HEK293 (cell line): ENCODE measurements around the gene ALOX12.
A peak's percentile ranks its signal among the peaks of the same experiment; 100 is the strongest.

Experiments
- CTCF ChIA-PET: fragments of 350-600 bp; formaldehyde crosslinking; extraction: SDS; loops from one replicate; lab custom pipeline; 2021; ENCODE audit warnings: antibody characterized with exemption; lab: Yijun Ruan, JAX
- POLR2A ChIA-PET: fragments of 300-600 bp; formaldehyde crosslinking; extraction: SDS; loops from one replicate; lab custom pipeline; 2020; ENCODE audit warnings: antibody characterized with exemption, inconsistent platforms; lab: Yijun Ruan, JAX
- H3K27ac ChIP-seq: fragments of 200-500 bp; sonication (Bioruptor generic); 2 replicates; pipeline ENCODE4 v1.5.1; 2014; ENCODE audit warnings: low read depth, low read length, control low read depth, inconsistent platforms; ENCODE audit errors: extremely low read depth
- H3K36me3 ChIP-seq, 2 experiments: fragments of 200-500 bp in 1 of 2; sonication (Bioruptor generic) in 1 of 2; 1 replicate in 1 of 2; 2 replicates in 1 of 2; pipeline ENCODE4 v1.5.1; 2014 to 2017; ENCODE audit warnings: inconsistent platforms in 2 of 2, low read length in 2 of 2; ENCODE audit not compliant: control insufficient read depth in 2 of 2, insufficient read depth in 1 of 2
- H3K4me1 ChIP-seq: fragments of 200-500 bp; sonication (Bioruptor generic); 2 replicates; pipeline ENCODE4 v1.5.1; 2014; ENCODE audit warnings: mild to moderate bottlenecking, low read length, inconsistent platforms; ENCODE audit not compliant: control insufficient read depth, insufficient read depth
- H3K4me3 ChIP-seq: 2 replicates; pipeline ENCODE4 v1.5.1; 2011; ENCODE audit warnings: low read depth, mild to moderate bottlenecking, control low read depth, low read length, moderate library complexity
- H3K9me3 ChIP-seq: fragments of 200-500 bp; sonication (Bioruptor generic); 2 replicates; pipeline ENCODE4 v1.5.1; 2014; ENCODE audit warnings: low read depth, low read length, inconsistent platforms; ENCODE audit not compliant: control insufficient read depth, insufficient read depth
- BCL11A ChIP-seq: fragments of 450-650 bp; formaldehyde crosslinking; IDR thresholded peaks from 2 replicates; pipeline ENCODE4 v1.5.1; 2016; ENCODE audit warnings: low read depth, missing biosample characterization, missing genetic modification characterization
- GLI2 ChIP-seq: fragments of 450-650 bp; formaldehyde crosslinking; IDR thresholded peaks from 2 replicates; pipeline ENCODE4; 2017; ENCODE audit warnings: missing biosample characterization, missing genetic modification characterization, low read depth, borderline replicate concordance
- GLIS1 ChIP-seq: fragments of 450-650 bp; formaldehyde crosslinking; IDR thresholded peaks from 2 replicates; pipeline ENCODE4 v1.5.1; 2016; ENCODE audit warnings: missing biosample characterization, missing genetic modification characterization
- KLF7 ChIP-seq: fragments of 450-650 bp; formaldehyde crosslinking; IDR thresholded peaks from 2 replicates; pipeline ENCODE4 v1.5.1; 2016; ENCODE audit warnings: missing biosample characterization, missing genetic modification characterization, borderline replicate concordance
- KLF8 ChIP-seq: fragments of 450-650 bp; formaldehyde crosslinking; IDR thresholded peaks from 2 replicates; pipeline ENCODE4 v1.5.1; 2016; ENCODE audit warnings: missing biosample characterization, missing genetic modification characterization
- KLF9 ChIP-seq: fragments of 450-650 bp; formaldehyde crosslinking; IDR thresholded peaks from 2 replicates; pipeline ENCODE4 v1.5.1; 2016; ENCODE audit warnings: missing biosample characterization, missing genetic modification characterization, low read depth
- MYNN ChIP-seq: fragments of 450-650 bp; formaldehyde crosslinking; IDR thresholded peaks from 2 replicates; pipeline ENCODE4 v1.5.1; 2016; ENCODE audit warnings: missing biosample characterization, missing genetic modification characterization, borderline replicate concordance
- ZBTB7A ChIP-seq: fragments of 450-650 bp; formaldehyde crosslinking; IDR thresholded peaks from 2 replicates; pipeline ENCODE4 v1.5.1; 2016; ENCODE audit warnings: low read depth, missing biosample characterization, missing genetic modification characterization
- ZNF148 ChIP-seq: fragments of 450-650 bp; formaldehyde crosslinking; IDR thresholded peaks from 2 replicates; pipeline ENCODE4 v1.5.0; 2017; ENCODE audit warnings: missing biosample characterization, missing genetic modification characterization, borderline replicate concordance
- ZNF26 ChIP-seq: fragments of 450-650 bp; formaldehyde crosslinking; IDR thresholded peaks from 2 replicates; pipeline ENCODE4 v1.5.1; 2016; ENCODE audit warnings: missing biosample characterization, missing genetic modification characterization
- ZNF335 ChIP-seq: fragments of 450-650 bp; formaldehyde crosslinking; conservative IDR thresholded peaks from 2 replicates; pipeline ENCODE4 v1.5.1; 2016; ENCODE audit warnings: missing biosample characterization, missing genetic modification characterization
- ZNF571 ChIP-seq: fragments of 450-650 bp; formaldehyde crosslinking; IDR thresholded peaks from 2 replicates; pipeline ENCODE4 v1.5.0; 2017; ENCODE audit warnings: missing biosample characterization, missing genetic modification characterization
- ZNF610 ChIP-seq: fragments of 450-650 bp; formaldehyde crosslinking; IDR thresholded peaks from 2 replicates; pipeline ENCODE4 v1.5.1; 2016; ENCODE audit warnings: missing biosample characterization, missing genetic modification characterization, borderline replicate concordance
- ZNF623 ChIP-seq: fragments of 450-650 bp; formaldehyde crosslinking; IDR thresholded peaks from 2 replicates; pipeline ENCODE4 v1.5.1; 2016; ENCODE audit warnings: missing biosample characterization, missing genetic modification characterization
- ZNF626 ChIP-seq: fragments of 450-650 bp; sonication (Bioruptor Pico); formaldehyde crosslinking; IDR thresholded peaks from 2 replicates; pipeline ENCODE4 v1.5.1; 2018; ENCODE audit warnings: missing biosample characterization, missing genetic modification characterization, inconsistent platforms
- ZNF654 ChIP-seq: fragments of 450-650 bp; formaldehyde crosslinking; IDR thresholded peaks from 2 replicates; pipeline ENCODE4 v1.5.1; 2016; ENCODE audit warnings: low read depth, missing biosample characterization, missing genetic modification characterization
- ZSCAN5A ChIP-seq: fragments of 450-650 bp; formaldehyde crosslinking; IDR thresholded peaks from 2 replicates; pipeline ENCODE4 v1.5.1; 2016; ENCODE audit warnings: missing biosample characterization, missing genetic modification characterization
- TF ChIP-seq, protein P1 (sequence below): fragments of 450-650 bp; formaldehyde crosslinking; IDR thresholded peaks from 2 replicates; pipeline ENCODE4 v1.5.1; 2017; ENCODE audit warnings: missing biosample characterization, missing genetic modification characterization
- TF ChIP-seq, protein P2 (sequence below): fragments of 450-650 bp; formaldehyde crosslinking; IDR thresholded peaks from 2 replicates; pipeline ENCODE4 v1.5.1; 2016; ENCODE audit warnings: missing biosample characterization, missing genetic modification characterization, low read depth
- TF ChIP-seq, protein P3 (sequence below): fragments of 450-650 bp; formaldehyde crosslinking; IDR thresholded peaks from 2 replicates; pipeline ENCODE4 v1.5.1; 2016; ENCODE audit warnings: missing biosample characterization, missing genetic modification characterization

Gene ALOX12

GRCh38 chr17:7003745-7004144 is 7.9 kb downstream of the ALOX12 start:
- ChIA-PET CTCF (interaction anchor here (0.7 to 8.7 kb wide), 57 partner anchors 9 to 1296 kb away, joined by 3 to 169 read pairs (median 5); partner anchors contain the start of genes ALOX12 and RNASEK), POLR2A (interaction anchor here (0.9 to 1.3 kb wide), 4 partner anchors 8 to 90 kb away, joined by 3 to 5 read pairs (median 4); partner anchors contain the start of gene RNASEK)
- Histone ChIP-seq H3K4me1 (no peaks in the 10 kb centered on the region), H3K4me3 (no peak overlapping the region), H3K27ac (no peak overlapping the region), H3K9me3 (no peaks in the 10 kb centered on the region), H3K36me3 (peaks cover 7 to 53% of the 10 kb centered on the region in 2 experiments)
- TF ChIP-seq ZNF626 (tag by site-specific recombination) (no peak), ZNF610 (no peak), ZNF571 (no peak), ZBTB7A (no peak), GLIS1 (tag by site-specific recombination) (no peak), ZSCAN5A (tag by site-specific recombination) (no peak), GLI2 (tag by site-specific recombination) (no peak), BCL11A (tag by site-specific recombination) (no peak), ZNF148 (no peak), KLF8 (tag by site-specific recombination) (no peak), KLF9 (tag by site-specific recombination) (no peak)

DNA sequence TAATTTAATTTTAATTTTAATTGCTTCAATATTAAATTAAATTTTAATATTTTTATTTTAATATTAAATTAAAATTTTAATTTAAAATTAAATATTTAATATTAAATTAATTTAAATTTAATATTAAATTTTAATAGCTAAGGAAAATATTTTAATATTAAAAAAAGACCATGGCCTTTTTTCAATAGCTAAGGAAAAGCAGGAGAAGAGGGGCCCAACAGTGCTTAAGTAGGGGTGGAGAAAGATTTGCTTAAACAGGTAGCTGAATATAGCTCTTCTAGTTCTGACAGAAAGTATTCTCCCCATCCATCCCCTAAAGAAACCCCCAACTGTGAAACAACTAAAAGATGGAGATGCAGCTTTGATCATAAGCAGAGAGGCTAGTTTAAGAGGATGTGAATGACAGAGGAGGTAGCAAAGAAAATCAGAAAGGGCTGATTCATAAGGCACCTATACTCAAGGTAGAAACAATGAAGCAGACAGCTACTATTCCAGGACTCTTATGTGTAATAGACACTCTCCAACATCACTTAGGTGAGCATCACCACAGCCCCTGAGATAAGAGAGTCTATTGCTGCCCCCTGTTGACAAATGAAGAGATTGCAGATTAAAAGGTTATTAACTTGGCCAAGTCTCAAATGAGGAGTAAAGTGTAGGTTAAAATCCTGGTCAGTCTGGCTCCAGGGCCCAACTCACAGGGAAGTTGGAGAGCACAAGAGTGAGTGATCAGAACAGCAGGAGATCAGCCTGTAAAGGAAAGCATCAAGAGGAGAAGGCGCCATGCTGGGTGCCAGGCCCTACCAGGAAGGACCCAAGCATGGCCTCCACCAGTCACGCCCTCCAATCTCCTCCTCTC is 8.8 kb downstream of the ALOX12 start:
- H3K36me3 ChIP-seq: peaks cover 7 to 47% of the 10 kb centered on the region in 2 experiments
- H3K27ac ChIP-seq: no peak overlapping the region
- ChIA-PET CTCF (interaction anchor here (0.5 to 8.7 kb wide), 80 partner anchors 9 to 1297 kb away, joined by 3 to 169 read pairs (median 4); partner anchors contain the start of genes ALOX12 and RNASEK), POLR2A (interaction anchor here (0.9 to 1.2 kb wide), 3 partner anchors 11 to 91 kb away, joined by 3 to 4 read pairs (median 3); no protein-coding TSS in a partner anchor)
- H3K4me1 ChIP-seq: no peaks in the 10 kb centered on the region
- H3K9me3 ChIP-seq: no peaks in the 10 kb centered on the region
- no peak overlapping the region for H3K4me3 ChIP-seq
- TF ChIP-seq, protein P1, sequence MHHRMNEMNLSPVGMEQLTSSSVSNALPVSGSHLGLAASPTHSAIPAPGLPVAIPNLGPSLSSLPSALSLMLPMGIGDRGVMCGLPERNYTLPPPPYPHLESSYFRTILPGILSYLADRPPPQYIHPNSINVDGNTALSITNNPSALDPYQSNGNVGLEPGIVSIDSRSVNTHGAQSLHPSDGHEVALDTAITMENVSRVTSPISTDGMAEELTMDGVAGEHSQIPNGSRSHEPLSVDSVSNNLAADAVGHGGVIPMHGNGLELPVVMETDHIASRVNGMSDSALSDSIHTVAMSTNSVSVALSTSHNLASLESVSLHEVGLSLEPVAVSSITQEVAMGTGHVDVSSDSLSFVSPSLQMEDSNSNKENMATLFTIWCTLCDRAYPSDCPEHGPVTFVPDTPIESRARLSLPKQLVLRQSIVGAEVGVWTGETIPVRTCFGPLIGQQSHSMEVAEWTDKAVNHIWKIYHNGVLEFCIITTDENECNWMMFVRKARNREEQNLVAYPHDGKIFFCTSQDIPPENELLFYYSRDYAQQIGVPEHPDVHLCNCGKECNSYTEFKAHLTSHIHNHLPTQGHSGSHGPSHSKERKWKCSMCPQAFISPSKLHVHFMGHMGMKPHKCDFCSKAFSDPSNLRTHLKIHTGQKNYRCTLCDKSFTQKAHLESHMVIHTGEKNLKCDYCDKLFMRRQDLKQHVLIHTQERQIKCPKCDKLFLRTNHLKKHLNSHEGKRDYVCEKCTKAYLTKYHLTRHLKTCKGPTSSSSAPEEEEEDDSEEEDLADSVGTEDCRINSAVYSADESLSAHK (tag by site-specific recombination): no peak
- TF ChIP-seq ZNF623 (tag by site-specific recombination): 0 out of 2 replicates have a peak, but pooled peaks have one; percentile 24
- TF ChIP-seq, protein P2, sequence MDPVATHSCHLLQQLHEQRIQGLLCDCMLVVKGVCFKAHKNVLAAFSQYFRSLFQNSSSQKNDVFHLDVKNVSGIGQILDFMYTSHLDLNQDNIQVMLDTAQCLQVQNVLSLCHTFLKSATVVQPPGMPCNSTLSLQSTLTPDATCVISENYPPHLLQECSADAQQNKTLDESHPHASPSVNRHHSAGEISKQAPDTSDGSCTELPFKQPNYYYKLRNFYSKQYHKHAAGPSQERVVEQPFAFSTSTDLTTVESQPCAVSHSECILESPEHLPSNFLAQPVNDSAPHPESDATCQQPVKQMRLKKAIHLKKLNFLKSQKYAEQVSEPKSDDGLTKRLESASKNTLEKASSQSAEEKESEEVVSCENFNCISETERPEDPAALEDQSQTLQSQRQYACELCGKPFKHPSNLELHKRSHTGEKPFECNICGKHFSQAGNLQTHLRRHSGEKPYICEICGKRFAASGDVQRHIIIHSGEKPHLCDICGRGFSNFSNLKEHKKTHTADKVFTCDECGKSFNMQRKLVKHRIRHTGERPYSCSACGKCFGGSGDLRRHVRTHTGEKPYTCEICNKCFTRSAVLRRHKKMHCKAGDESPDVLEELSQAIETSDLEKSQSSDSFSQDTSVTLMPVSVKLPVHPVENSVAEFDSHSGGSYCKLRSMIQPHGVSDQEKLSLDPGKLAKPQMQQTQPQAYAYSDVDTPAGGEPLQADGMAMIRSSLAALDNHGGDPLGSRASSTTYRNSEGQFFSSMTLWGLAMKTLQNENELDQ (tag by site-specific recombination): no peak
- TF ChIP-seq MYNN (tag by site-specific recombination): peak; percentile 77; the same call in 1 of the 2 replicates
- peak; percentile 57 for TF ChIP-seq ZNF335 (tag by site-specific recombination)
- TF ChIP-seq, protein P3, sequence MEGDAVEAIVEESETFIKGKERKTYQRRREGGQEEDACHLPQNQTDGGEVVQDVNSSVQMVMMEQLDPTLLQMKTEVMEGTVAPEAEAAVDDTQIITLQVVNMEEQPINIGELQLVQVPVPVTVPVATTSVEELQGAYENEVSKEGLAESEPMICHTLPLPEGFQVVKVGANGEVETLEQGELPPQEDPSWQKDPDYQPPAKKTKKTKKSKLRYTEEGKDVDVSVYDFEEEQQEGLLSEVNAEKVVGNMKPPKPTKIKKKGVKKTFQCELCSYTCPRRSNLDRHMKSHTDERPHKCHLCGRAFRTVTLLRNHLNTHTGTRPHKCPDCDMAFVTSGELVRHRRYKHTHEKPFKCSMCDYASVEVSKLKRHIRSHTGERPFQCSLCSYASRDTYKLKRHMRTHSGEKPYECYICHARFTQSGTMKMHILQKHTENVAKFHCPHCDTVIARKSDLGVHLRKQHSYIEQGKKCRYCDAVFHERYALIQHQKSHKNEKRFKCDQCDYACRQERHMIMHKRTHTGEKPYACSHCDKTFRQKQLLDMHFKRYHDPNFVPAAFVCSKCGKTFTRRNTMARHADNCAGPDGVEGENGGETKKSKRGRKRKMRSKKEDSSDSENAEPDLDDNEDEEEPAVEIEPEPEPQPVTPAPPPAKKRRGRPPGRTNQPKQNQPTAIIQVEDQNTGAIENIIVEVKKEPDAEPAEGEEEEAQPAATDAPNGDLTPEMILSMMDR (tag by site-specific recombination): peak; percentile 58
- no peak for TF ChIP-seq ZNF26 (tag by site-specific recombination)
- TF ChIP-seq ZNF654 (tag by site-specific recombination): peak; percentile 95
- TF ChIP-seq KLF7: no peak
